Measurements from ENCODE around the gene ZNF865.

DNA sequence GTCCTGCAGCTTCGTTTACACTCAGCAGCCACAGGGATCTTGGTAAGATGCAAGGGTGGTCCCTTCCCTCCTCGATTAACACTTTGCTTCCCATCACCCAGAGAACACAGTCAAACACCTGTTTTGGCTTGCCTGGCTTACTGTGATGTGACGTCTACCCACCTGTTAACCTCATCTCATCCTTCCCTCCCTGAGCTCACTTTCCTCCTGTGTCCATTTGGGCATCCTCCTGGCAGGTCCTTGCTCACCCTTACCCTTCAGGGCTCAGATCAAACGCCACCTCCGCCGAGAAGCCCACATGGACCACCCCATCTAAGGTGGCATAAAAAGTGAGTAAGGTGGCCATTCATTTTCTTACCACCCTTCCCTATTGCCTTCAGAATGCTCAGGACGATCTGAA is 15.3 kb upstream of the ZNF865 start:
- TF ChIP-seq POLR2A (IDR thresholded peaks at IDR 0.05; ENCODE audit: control extremely low read depth in 1 of 2, low read depth in 2 of 2, low read length in 2 of 2) = no peak
- TF ChIP-seq, protein P1, sequence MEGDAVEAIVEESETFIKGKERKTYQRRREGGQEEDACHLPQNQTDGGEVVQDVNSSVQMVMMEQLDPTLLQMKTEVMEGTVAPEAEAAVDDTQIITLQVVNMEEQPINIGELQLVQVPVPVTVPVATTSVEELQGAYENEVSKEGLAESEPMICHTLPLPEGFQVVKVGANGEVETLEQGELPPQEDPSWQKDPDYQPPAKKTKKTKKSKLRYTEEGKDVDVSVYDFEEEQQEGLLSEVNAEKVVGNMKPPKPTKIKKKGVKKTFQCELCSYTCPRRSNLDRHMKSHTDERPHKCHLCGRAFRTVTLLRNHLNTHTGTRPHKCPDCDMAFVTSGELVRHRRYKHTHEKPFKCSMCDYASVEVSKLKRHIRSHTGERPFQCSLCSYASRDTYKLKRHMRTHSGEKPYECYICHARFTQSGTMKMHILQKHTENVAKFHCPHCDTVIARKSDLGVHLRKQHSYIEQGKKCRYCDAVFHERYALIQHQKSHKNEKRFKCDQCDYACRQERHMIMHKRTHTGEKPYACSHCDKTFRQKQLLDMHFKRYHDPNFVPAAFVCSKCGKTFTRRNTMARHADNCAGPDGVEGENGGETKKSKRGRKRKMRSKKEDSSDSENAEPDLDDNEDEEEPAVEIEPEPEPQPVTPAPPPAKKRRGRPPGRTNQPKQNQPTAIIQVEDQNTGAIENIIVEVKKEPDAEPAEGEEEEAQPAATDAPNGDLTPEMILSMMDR (IDR thresholded peaks at IDR 0.05; ENCODE audit: control extremely low read depth in 1 of 3, insufficient read depth in 1 of 3, low read depth in 1 of 3, low read length in 3 of 3) = no peak
- TF ChIP-seq EP300 (IDR thresholded peaks at IDR 0.05; ENCODE audit: borderline replicate concordance in 1 of 2, low read depth in 2 of 2, low read length in 2 of 2) = no peak
- TF ChIP-seq ZNF274 (IDR thresholded peaks at IDR 0.05; ENCODE audit: borderline replicate concordance, extremely low read depth, low read length) = no peak
- no peak for TF ChIP-seq TAF1 (IDR thresholded peaks at IDR 0.05; ENCODE audit: low read depth, low read length)
- TF ChIP-seq, protein P2, sequence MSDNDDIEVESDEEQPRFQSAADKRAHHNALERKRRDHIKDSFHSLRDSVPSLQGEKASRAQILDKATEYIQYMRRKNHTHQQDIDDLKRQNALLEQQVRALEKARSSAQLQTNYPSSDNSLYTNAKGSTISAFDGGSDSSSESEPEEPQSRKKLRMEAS (IDR thresholded peaks at IDR 0.05) = no peak
- TF ChIP-seq, protein P3, sequence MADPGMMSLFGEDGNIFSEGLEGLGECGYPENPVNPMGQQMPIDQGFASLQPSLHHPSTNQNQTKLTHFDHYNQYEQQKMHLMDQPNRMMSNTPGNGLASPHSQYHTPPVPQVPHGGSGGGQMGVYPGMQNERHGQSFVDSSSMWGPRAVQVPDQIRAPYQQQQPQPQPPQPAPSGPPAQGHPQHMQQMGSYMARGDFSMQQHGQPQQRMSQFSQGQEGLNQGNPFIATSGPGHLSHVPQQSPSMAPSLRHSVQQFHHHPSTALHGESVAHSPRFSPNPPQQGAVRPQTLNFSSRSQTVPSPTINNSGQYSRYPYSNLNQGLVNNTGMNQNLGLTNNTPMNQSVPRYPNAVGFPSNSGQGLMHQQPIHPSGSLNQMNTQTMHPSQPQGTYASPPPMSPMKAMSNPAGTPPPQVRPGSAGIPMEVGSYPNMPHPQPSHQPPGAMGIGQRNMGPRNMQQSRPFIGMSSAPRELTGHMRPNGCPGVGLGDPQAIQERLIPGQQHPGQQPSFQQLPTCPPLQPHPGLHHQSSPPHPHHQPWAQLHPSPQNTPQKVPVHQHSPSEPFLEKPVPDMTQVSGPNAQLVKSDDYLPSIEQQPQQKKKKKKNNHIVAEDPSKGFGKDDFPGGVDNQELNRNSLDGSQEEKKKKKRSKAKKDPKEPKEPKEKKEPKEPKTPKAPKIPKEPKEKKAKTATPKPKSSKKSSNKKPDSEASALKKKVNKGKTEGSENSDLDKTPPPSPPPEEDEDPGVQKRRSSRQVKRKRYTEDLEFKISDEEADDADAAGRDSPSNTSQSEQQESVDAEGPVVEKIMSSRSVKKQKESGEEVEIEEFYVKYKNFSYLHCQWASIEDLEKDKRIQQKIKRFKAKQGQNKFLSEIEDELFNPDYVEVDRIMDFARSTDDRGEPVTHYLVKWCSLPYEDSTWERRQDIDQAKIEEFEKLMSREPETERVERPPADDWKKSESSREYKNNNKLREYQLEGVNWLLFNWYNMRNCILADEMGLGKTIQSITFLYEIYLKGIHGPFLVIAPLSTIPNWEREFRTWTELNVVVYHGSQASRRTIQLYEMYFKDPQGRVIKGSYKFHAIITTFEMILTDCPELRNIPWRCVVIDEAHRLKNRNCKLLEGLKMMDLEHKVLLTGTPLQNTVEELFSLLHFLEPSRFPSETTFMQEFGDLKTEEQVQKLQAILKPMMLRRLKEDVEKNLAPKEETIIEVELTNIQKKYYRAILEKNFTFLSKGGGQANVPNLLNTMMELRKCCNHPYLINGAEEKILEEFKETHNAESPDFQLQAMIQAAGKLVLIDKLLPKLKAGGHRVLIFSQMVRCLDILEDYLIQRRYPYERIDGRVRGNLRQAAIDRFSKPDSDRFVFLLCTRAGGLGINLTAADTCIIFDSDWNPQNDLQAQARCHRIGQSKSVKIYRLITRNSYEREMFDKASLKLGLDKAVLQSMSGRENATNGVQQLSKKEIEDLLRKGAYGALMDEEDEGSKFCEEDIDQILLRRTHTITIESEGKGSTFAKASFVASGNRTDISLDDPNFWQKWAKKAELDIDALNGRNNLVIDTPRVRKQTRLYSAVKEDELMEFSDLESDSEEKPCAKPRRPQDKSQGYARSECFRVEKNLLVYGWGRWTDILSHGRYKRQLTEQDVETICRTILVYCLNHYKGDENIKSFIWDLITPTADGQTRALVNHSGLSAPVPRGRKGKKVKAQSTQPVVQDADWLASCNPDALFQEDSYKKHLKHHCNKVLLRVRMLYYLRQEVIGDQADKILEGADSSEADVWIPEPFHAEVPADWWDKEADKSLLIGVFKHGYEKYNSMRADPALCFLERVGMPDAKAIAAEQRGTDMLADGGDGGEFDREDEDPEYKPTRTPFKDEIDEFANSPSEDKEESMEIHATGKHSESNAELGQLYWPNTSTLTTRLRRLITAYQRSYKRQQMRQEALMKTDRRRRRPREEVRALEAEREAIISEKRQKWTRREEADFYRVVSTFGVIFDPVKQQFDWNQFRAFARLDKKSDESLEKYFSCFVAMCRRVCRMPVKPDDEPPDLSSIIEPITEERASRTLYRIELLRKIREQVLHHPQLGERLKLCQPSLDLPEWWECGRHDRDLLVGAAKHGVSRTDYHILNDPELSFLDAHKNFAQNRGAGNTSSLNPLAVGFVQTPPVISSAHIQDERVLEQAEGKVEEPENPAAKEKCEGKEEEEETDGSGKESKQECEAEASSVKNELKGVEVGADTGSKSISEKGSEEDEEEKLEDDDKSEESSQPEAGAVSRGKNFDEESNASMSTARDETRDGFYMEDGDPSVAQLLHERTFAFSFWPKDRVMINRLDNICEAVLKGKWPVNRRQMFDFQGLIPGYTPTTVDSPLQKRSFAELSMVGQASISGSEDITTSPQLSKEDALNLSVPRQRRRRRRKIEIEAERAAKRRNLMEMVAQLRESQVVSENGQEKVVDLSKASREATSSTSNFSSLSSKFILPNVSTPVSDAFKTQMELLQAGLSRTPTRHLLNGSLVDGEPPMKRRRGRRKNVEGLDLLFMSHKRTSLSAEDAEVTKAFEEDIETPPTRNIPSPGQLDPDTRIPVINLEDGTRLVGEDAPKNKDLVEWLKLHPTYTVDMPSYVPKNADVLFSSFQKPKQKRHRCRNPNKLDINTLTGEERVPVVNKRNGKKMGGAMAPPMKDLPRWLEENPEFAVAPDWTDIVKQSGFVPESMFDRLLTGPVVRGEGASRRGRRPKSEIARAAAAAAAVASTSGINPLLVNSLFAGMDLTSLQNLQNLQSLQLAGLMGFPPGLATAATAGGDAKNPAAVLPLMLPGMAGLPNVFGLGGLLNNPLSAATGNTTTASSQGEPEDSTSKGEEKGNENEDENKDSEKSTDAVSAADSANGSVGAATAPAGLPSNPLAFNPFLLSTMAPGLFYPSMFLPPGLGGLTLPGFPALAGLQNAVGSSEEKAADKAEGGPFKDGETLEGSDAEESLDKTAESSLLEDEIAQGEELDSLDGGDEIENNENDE (IDR thresholded peaks at IDR 0.05; ENCODE audit: insufficient replicate concordance, low read length) = no peak
- TF ChIP-seq, protein P4, sequence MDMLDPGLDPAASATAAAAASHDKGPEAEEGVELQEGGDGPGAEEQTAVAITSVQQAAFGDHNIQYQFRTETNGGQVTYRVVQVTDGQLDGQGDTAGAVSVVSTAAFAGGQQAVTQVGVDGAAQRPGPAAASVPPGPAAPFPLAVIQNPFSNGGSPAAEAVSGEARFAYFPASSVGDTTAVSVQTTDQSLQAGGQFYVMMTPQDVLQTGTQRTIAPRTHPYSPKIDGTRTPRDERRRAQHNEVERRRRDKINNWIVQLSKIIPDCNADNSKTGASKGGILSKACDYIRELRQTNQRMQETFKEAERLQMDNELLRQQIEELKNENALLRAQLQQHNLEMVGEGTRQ (IDR thresholded peaks at IDR 0.05; ENCODE audit: low read length) = no peak
- no peak for TF ChIP-seq NANOG (IDR thresholded peaks at IDR 0.05; ENCODE audit: insufficient read depth, low read depth, low read length, poor library complexity, severe bottlenecking)
- TF ChIP-seq YY1 (IDR thresholded peaks at IDR 0.05; ENCODE audit: low read depth, low read length) = no peak
- no peak for TF ChIP-seq JUN (IDR thresholded peaks at IDR 0.05; ENCODE audit: low read depth, low read length)
- TF ChIP-seq RXRA (IDR thresholded peaks at IDR 0.05; ENCODE audit: insufficient read depth, low read depth, low read length) = no peak

Data from H1 (cell line).